COLO829 (cell line): ENCODE data around the gene THSD4.
"Not testable (repeated sequence)": the region's sequence is repeated elsewhere in the genome, so short reads cannot be mapped to it uniquely, and the experiment has no call there.

Experiments used
- DNase-seq: peaks from one replicate; pipeline ENCODE4 v3.0.0; 2012; ENCODE audit warnings: low spot score

Gene THSD4

GRCh38 chr15:71149646-71150557, 34.6 kb downstream of the THSD4 start:
- DNase-seq, result no peak

GRCh38 chr15:71151081-71151480, 35.8 kb downstream of the THSD4 start:
- DNase-seq, result no peak

GRCh38 chr15:71152542-71152941, 37.3 kb downstream of the THSD4 start:
- DNase-seq, result no peak

- no peak for DNase-seq
Observed at GRCh38 chr15:71153823-71154524, 38.7 kb downstream of the THSD4 start.

- no peak for DNase-seq
Observed at GRCh38 chr15:71154607-71155200, 39.4 kb downstream of the THSD4 start.

- DNase-seq, result no peak
Observed at GRCh38 chr15:71155534-71155933, 40.3 kb downstream of the THSD4 start.

GRCh38 chr15:71160976-71161375, 45.7 kb downstream of the THSD4 start:
- DNase-seq, result no peak

- DNase-seq, result no peak
Observed at GRCh38 chr15:71162309-71162708, 47.0 kb downstream of the THSD4 start.

- not testable (repeated sequence) for DNase-seq
Observed at GRCh38 chr15:71164606-71165005, 49.3 kb downstream of the THSD4 start.

GRCh38 chr15:71167445-71168165, 52.3 kb downstream of the THSD4 start:
- DNase-seq, result no peak

- DNase-seq, result no peak
Observed at GRCh38 chr15:71168166-71168834, 53.0 kb downstream of the THSD4 start.

- DNase-seq, result no peak
Observed at GRCh38 chr15:71170163-71170562, 54.9 kb downstream of the THSD4 start.

- no peak for DNase-seq
Observed at GRCh38 chr15:71171195-71171594, 55.9 kb downstream of the THSD4 start.

GRCh38 chr15:71174360-71174759, 59.1 kb downstream of the THSD4 start:
- DNase-seq, result not testable (repeated sequence)

GRCh38 chr15:71180986-71181853, 65.9 kb downstream of the THSD4 start:
- no peak for DNase-seq

GRCh38 chr15:71182522-71182921, 67.3 kb downstream of the THSD4 start:
- DNase-seq, result no peak

- DNase-seq, result no peak
Observed at GRCh38 chr15:71183063-71183462, 67.8 kb downstream of the THSD4 start.

GRCh38 chr15:71185706-71186105, 70.4 kb downstream of the THSD4 start:
- no peak for DNase-seq

GRCh38 chr15:71186267-71186666, 71.0 kb downstream of the THSD4 start:
- DNase-seq, result no peak

GRCh38 chr15:71187078-71187477, 71.8 kb downstream of the THSD4 start:
- no peak for DNase-seq

GRCh38 chr15:71187526-71187925, 72.3 kb downstream of the THSD4 start:
- no peak for DNase-seq
